Activated T-helper 1 cell treated with anti-CD3 and anti-CD28 coated beads, Interleukin-12 subunit alpha, Interleukin-12 subunit beta, Interleukin-2, Interleukin-4 antibody, amounts not matched to agents 30 ng/mL and 10 ng/mL and 1 ng/mL, durations not matched to agents 14 hours and 24 hours and 36 hours (primary cell): ENCODE measurements around the gene TJP2. TPM values are rescaled to one million over a fixed set of nuclear protein-coding genes. Genes with fewer than 3 reads are reported as not detected.

ENCODE experiments used
- DNase-seq: peaks from one replicate; pipeline ENCODE4 v3.0.0; 2021; ENCODE audit warnings: low spot score
- H3K27ac Mint-ChIP-seq: one replicate; pipeline ENCODE4 v1.8.0; 2021; ENCODE audit warnings: mild to moderate bottlenecking, mixed read lengths
- H3K27me3 Mint-ChIP-seq: one replicate; pipeline ENCODE4 v1.8.0; 2022; ENCODE audit warnings: mild to moderate bottlenecking, moderate library complexity, mixed read lengths; ENCODE audit not compliant: insufficient read depth
- H3K36me3 Mint-ChIP-seq: one replicate; pipeline ENCODE4 v1.8.0; 2021; ENCODE audit warnings: low read depth, mixed read lengths
- H3K4me1 Mint-ChIP-seq: one replicate; pipeline ENCODE4 v1.8.0; 2021; ENCODE audit warnings: low read depth, mixed read lengths
- H3K4me3 Mint-ChIP-seq: one replicate; pipeline ENCODE4 v1.8.0; 2021; ENCODE audit warnings: mild to moderate bottlenecking, moderate library complexity, mixed read lengths
- H3K9me3 Mint-ChIP-seq: one replicate; pipeline ENCODE4 v1.8.0; 2021; ENCODE audit warnings: mixed read lengths
- intact Hi-C: fragments of 100-400 bp; cut with micrococcal nuclease; formaldehyde crosslinking; loops from one replicate; pipeline ENCODE4 v1.15.1; 2024
- total RNA-seq: library from RNA; stranded (reverse); gene quantifications from 2 replicates; pipeline ENCODE4 v1.2.3, GENCODE V29; 2022

Gene TJP2
- total RNA-seq, result 19.3 and 20.7 TPM in 2 replicates

GRCh38 chr9:69173891-69174615 lies at the start of gene TJP2:
TSS of gene TJP2 (plus strand) at chr9:69174277. CDS start at chr9:69174373, 96 bp downstream.
- no peaks in the 10 kb centered on the region for H3K9me3 Mint-ChIP-seq
- H3K4me3 Mint-ChIP-seq, result peak within 1 kb of the TSS; percentile 82
- H3K27me3 Mint-ChIP-seq, result peaks cover 18% of the 10 kb centered on the region
- H3K36me3 Mint-ChIP-seq, result no peaks in the 10 kb centered on the region
- peak within 1 kb of the TSS; percentile 69 for H3K27ac Mint-ChIP-seq
- intact Hi-C loops, result loop anchor here (2.0 to 5.0 kb wide), 4 partner anchors 19 to 521 kb away; partner anchors contain the start of gene FXN
- peak; percentile 63 for DNase-seq
- H3K4me1 Mint-ChIP-seq, result peaks cover 74% of the 10 kb centered on the region

DNA sequence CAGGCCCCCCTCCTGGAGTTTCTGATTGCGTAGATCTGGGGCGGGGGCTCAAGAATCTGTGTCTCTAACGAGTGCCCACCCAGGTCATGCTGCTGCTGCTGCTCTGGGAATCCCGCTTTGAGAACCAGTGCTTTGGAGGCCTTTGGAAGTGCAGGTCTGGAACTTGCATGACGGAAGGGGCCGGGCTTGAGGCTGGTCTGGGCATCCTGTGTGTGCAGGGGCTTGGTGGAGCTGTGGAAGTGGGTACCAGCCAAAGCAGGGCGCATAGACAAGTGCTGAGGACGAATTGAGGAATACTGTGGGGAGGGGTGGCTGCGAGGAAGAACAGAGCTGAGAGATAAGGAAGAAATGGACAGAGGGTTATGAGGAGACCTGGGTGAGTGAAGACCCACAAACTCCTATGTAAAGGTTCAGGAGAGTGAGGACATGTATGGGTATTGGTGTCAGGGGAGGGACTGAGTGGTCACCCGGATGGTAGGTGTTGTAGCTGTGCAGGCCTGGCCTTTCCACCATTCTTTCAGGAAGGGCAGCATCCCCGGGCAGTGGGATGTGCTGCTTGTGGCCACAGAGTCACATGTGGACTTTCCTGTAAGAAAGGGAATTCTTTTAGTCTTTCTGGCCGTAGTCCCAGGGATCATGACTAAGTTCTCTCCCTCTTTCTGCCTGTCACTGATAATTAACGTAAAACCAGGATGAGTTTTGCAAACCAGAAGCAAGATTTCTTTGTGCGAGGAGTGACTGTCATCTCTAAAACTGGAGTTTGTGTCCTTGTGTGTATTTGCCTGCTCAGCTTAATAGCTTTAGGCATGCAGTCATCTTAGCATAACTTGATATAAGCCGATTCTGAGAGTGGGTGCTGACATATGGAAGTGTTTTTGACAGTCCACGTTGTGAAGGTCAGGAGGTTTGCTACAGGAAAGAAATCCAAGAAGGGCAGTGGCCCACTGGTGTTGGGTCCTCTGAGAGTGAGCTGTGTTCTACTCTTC lies 43.3 kb upstream of the TJP2 start:
- H3K4me3 Mint-ChIP-seq, result no peak overlapping the region
- H3K27me3 Mint-ChIP-seq, result peaks cover 1% of the 10 kb centered on the region
- intact Hi-C loops, result loop anchor here (1.0 kb wide), 1 partner anchor 8 kb away; no protein-coding TSS in a partner anchor
- DNase-seq, result no peak
- no peaks in the 10 kb centered on the region for H3K36me3 Mint-ChIP-seq
- no peaks in the 10 kb centered on the region for H3K9me3 Mint-ChIP-seq
- no peaks in the 10 kb centered on the region for H3K4me1 Mint-ChIP-seq
- no peak overlapping the region for H3K27ac Mint-ChIP-seq

GRCh38 chr9:69131682-69132081 lies 42.4 kb upstream of the TJP2 start:
- Mint-ChIP-seq H3K4me3 (no peak overlapping the region), H3K9me3 (no peaks in the 10 kb centered on the region), H3K27me3 (peaks cover 1% of the 10 kb centered on the region), H3K27ac (no peak overlapping the region), H3K36me3 (no peaks in the 10 kb centered on the region), H3K4me1 (no peaks in the 10 kb centered on the region)
- intact Hi-C loops, result no loop called here
- DNase-seq, result no peak

- H3K9me3 Mint-ChIP-seq, result no peaks in the 10 kb centered on the region
- no peaks in the 10 kb centered on the region for H3K4me1 Mint-ChIP-seq
- no peaks in the 10 kb centered on the region for H3K36me3 Mint-ChIP-seq
- H3K4me3 Mint-ChIP-seq, result no peak overlapping the region
- peaks cover 1% of the 10 kb centered on the region for H3K27me3 Mint-ChIP-seq
- H3K27ac Mint-ChIP-seq, result no peak overlapping the region
- intact Hi-C loops, result no loop called here
- no peak for DNase-seq
Measured at GRCh38 chr9:69132361-69132760, 41.7 kb upstream of the TJP2 start.

DNA sequence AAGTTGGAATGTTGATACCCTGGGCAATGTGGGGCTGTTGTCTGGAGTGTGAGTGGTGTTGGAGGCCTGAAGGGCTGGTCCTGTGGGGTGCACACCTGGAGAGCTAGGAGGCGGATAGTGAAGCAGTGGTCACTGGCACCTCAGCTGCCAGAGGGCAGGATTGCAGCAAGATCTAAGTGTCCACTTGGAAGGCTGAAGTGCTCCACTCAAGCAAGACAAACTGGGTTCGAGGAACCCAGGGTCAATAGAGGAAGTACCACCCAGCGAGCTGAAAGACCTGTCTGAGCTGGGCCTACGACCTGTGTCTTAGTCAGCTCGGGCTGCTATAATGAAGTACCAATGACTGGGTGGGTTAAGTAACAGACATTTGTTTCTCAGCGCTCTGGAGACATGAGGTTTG lies 39.7 kb upstream of the TJP2 start:
- Mint-ChIP-seq H3K27ac (no peak overlapping the region), H3K9me3 (no peaks in the 10 kb centered on the region), H3K4me1 (no peaks in the 10 kb centered on the region), H3K36me3 (no peaks in the 10 kb centered on the region), H3K27me3 (peaks cover 1% of the 10 kb centered on the region), H3K4me3 (no peak overlapping the region)
- DNase-seq, result no peak
- intact Hi-C loops, result no loop called here

DNA sequence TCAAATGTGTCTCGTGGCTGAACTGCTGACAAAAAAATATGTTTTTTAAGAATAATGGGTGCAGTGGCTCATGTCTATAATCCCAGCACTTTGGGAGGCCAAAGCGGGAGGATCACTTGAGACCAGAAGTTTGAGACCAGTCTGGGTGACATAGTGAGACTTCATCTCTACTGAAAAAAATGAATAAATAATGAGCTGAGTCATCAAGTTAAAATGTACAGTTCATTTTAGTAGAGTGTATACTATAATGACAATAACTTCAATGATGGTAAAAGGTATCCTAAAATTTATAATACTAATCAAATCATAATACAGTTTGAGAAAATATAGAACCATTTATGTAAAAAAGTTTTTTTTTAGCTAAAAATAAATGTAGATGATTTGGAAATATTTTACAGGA lies 37.9 kb upstream of the TJP2 start:
- H3K27ac Mint-ChIP-seq, result no peak overlapping the region
- H3K27me3 Mint-ChIP-seq, result peaks cover 1% of the 10 kb centered on the region
- H3K4me3 Mint-ChIP-seq, result no peak overlapping the region

GRCh38 chr9:69136779-69137178 lies 37.3 kb upstream of the TJP2 start:
- Mint-ChIP-seq H3K27me3 (peaks cover 1% of the 10 kb centered on the region), H3K36me3 (no peaks in the 10 kb centered on the region), H3K4me3 (no peak overlapping the region), H3K4me1 (no peaks in the 10 kb centered on the region), H3K9me3 (no peaks in the 10 kb centered on the region), H3K27ac (no peak overlapping the region)
- intact Hi-C loops, result no loop called here
- DNase-seq, result no peak

More for the DNA sequence above, 37.9 kb upstream of the TJP2 start:
- DNase-seq, result no peak
- Mint-ChIP-seq H3K9me3 (no peaks in the 10 kb centered on the region), H3K36me3 (no peaks in the 10 kb centered on the region), H3K4me1 (no peaks in the 10 kb centered on the region)
- intact Hi-C loops, result no loop called here

DNA sequence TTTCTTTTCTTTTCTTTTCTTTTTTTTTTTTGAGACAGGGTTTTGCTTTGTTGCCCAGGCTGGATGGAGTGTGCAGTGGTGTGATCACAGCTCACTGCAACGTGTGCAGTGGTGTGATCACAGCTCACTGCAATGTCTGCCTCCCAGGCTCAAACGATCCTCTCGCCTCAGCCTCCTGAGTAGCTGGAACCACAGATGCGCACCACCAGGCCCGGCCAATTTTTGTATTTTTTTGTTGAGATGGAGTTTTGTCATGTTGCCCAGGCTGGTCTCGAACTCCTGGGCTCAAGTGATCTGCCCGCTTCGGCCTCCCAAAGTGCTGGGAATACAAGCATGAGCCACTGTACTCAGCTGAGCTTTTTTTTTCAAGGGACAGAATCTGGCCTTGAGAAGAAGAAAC lies 36.8 kb upstream of the TJP2 start:
- peaks cover 1% of the 10 kb centered on the region for H3K27me3 Mint-ChIP-seq
- no peak overlapping the region for H3K4me3 Mint-ChIP-seq
- no peak for DNase-seq
- intact Hi-C loops, result no loop called here
- H3K9me3 Mint-ChIP-seq, result no peaks in the 10 kb centered on the region
- no peak overlapping the region for H3K27ac Mint-ChIP-seq
- no peaks in the 10 kb centered on the region for H3K36me3 Mint-ChIP-seq
- no peaks in the 10 kb centered on the region for H3K4me1 Mint-ChIP-seq

DNA sequence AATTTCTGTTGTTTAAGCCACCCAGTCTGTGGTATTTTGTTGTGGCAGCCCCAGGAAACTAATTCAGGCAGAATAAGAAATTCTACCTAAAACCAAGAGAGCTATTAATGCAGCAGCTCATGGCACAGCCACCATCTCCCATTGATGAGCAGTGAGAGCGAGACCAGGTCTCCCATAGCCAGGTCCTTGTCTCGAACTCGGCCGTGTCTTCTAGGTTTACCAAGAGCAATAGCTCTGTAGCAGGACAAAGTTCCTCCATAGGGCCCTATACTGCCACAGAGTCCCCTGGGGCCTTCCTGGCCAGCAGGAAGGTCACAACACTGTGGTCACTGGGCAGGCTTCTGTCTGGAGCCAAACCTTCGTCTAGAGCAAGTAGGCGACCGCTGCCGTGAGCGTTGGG lies 34.5 kb upstream of the TJP2 start:
- no peaks in the 10 kb centered on the region for H3K9me3 Mint-ChIP-seq
- DNase-seq, result no peak
- no peak overlapping the region for H3K4me3 Mint-ChIP-seq
- intact Hi-C loops, result no loop called here
- no peak overlapping the region for H3K27ac Mint-ChIP-seq
- H3K4me1 Mint-ChIP-seq, result no peaks in the 10 kb centered on the region
- peaks cover 4% of the 10 kb centered on the region for H3K27me3 Mint-ChIP-seq
- no peaks in the 10 kb centered on the region for H3K36me3 Mint-ChIP-seq

GRCh38 chr9:69140123-69140735 lies 33.8 kb upstream of the TJP2 start:
- DNase-seq, result no peak
- intact Hi-C loops, result no loop called here
- Mint-ChIP-seq H3K27me3 (peaks cover 2% of the 10 kb centered on the region), H3K4me1 (no peaks in the 10 kb centered on the region), H3K4me3 (no peak overlapping the region), H3K36me3 (no peaks in the 10 kb centered on the region), H3K9me3 (no peaks in the 10 kb centered on the region), H3K27ac (no peak overlapping the region)

DNA sequence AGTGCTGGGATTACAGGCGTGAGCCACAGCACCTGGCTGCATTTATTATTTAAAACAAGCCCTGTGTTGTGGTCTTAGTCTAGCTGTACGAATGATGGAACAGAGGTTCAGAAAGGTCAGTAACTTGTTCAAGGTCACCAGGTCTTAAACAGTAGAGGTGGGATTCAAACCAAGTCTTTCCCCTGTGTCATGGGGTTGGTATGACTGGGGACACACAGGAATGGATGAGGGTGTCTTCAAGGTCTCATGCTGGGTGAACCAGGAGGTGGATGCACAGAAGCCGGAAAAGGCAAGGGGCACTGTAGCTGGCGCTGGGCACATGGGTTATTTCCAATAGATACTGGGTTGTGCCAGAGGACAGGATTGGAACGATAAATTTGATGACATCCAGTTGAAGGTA lies 32.2 kb upstream of the TJP2 start:
- Mint-ChIP-seq H3K4me3 (no peak overlapping the region), H3K27me3 (peaks cover 8% of the 10 kb centered on the region), H3K4me1 (no peaks in the 10 kb centered on the region), H3K27ac (no peak overlapping the region), H3K9me3 (no peaks in the 10 kb centered on the region), H3K36me3 (no peaks in the 10 kb centered on the region)
- DNase-seq, result no peak
- intact Hi-C loops, result no loop called here

GRCh38 chr9:69143291-69143690 lies 30.8 kb upstream of the TJP2 start:
- Mint-ChIP-seq H3K9me3 (no peaks in the 10 kb centered on the region), H3K27me3 (peaks cover 11% of the 10 kb centered on the region), H3K4me1 (no peaks in the 10 kb centered on the region), H3K4me3 (no peak overlapping the region), H3K36me3 (no peaks in the 10 kb centered on the region), H3K27ac (no peak overlapping the region)
- DNase-seq, result no peak
- intact Hi-C loops, result no loop called here
